ENCODE results near the gene TMC7.

DNA sequence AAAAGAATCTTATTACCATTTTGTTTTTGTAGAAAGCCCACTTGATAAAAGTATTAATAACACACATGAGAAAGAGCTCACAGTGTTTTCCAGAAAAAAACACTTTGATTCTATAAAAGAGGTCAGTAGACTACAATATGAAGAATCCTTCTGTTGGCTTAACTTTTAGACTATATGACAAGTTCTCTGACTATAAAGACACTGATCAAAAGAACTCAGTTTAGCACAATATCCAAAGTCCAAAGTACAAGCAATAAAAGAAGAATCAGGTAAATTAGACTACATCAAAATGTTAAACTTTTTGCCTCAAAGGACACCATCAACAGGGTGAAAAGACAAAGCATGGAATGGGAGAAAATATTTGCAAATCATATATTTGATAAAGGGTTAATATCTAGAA, 46.3 kb upstream of the TMC7 start:
- TF ChIP-seq, protein P1, sequence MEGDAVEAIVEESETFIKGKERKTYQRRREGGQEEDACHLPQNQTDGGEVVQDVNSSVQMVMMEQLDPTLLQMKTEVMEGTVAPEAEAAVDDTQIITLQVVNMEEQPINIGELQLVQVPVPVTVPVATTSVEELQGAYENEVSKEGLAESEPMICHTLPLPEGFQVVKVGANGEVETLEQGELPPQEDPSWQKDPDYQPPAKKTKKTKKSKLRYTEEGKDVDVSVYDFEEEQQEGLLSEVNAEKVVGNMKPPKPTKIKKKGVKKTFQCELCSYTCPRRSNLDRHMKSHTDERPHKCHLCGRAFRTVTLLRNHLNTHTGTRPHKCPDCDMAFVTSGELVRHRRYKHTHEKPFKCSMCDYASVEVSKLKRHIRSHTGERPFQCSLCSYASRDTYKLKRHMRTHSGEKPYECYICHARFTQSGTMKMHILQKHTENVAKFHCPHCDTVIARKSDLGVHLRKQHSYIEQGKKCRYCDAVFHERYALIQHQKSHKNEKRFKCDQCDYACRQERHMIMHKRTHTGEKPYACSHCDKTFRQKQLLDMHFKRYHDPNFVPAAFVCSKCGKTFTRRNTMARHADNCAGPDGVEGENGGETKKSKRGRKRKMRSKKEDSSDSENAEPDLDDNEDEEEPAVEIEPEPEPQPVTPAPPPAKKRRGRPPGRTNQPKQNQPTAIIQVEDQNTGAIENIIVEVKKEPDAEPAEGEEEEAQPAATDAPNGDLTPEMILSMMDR (IDR thresholded peaks at IDR 0.05; ENCODE audit: low read length): no peak
- no peak for TF ChIP-seq EZH2phosphoT487 (IDR thresholded peaks at IDR 0.05; ENCODE audit: low read length)
